Activated naive CD4-positive, alpha-beta T cell treated with anti-CD3 and anti-CD28 coated beads, Interleukin-2, amount 50 U/mL, for 16 hours (primary cell): ENCODE results near the gene CDKAL1.
"Not testable (repeated sequence)": the region's sequence is repeated elsewhere in the genome, so short reads cannot be mapped to it uniquely, and the experiment has no call there.

Source experiments
- DNase-seq: peaks from one replicate; pipeline ENCODE4 v3.0.0-alpha.2; 2020

CDKAL1 gene

DNA sequence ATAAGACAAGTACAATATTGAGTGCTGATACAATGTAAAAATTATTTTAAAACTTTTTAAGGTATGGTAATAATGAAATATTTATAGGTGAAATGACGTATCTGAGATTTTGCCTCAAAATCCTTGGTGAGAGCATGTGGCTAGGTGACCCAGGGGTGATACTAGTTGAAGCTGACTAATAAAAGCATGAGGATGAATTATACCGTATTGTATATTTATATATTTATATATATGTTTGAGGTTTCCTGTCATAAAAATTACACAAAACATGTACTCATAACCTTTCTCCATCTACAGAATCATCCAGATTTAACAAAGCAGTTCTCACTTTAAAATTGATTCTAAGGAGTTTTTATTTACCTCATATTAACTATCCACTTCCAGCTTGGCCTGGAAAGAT, 358.1 kb downstream of the CDKAL1 start:
- DNase-seq = no peak

DNA sequence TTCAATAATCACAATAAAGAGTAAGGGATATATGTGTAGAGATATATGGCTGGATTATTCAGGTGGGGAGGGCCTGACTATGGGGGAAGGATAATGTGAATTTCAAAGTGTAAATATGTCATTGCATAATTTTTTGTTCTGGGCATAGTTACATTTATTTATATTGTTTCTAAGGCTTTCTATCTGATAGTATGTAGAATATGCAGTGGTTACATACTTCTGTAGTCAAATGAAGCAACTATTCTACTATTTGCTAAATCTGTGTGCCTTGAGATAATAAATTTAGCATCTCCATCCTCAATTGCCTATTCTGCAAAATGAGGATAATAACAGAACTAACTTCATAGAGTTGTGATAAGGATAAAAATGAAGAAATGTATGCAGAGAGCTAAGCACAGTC, 359.2 kb downstream of the CDKAL1 start:
- DNase-seq = no peak

DNA sequence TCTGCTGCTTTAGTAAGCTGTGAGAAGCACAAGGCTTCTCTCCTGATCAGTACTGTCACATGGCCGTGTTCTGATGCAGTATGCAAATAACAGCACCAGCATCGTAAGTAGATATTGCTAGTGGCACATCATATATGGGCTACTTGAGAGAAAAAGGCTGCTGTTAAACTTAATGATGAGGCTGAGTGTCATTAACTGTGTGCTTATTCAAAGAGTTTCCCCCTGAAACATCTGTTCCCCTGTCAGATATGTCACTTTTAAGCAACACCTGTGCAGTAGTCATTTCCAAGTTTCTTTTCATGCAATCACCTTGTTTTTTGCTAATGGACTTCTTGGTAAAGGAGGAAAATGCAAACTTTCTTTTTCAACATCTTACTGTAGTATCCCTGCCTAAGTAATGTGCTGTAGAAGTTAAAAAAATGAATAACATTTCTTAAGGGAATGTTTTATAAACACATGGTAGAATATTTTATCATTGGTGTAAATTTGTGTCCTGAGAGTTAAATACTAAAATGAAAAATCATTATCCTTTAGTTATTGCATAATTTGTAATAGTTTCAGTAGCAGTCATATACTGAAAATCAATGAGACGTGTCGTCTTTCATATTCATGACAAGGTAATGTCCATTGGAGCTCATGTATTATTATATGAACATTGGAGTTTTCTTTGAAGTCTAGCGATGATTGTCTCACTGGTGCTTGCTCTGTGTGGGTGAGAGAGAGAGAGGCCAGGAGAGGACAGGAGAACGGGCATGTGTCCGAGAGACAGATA, 366.3 kb downstream of the CDKAL1 start:
- DNase-seq = no peak

DNA sequence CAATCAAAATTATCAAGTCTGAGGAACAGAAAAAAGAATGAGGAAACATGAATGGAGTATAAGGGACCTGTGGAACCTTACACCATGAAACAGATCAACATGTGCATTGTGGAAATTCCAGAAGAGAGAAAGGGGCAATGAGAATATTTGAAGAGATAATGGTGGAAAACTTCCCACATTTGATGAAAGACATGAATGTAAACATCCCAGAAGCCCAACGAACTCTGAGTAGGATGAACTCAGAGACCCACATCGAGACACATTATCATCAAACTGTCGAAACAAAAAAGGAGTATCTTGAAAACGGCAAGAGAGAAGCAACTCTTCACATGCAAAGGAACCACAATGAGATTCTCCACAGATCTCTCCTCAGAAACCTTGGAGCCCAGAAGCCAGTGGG, 371.1 kb downstream of the CDKAL1 start:
- no peak for DNase-seq

DNA sequence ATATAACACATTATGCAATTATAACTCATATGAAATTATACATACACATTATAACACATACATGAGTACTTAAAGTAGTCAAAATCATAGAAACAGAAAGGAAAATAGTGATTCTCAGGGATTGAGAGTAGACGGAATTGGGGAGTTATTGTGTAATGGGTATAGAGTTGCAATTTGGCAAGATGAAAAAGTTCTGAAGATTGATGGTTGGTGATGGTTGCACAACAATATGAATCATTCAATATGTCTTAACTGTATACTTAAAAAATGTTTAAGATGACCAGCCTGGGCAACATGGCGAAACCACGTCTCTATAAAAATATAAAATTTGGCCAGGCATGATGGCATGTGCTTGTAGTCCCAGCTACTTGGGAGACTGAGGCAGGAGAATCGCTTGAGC, 372.7 kb downstream of the CDKAL1 start:
- DNase-seq = no peak

DNA sequence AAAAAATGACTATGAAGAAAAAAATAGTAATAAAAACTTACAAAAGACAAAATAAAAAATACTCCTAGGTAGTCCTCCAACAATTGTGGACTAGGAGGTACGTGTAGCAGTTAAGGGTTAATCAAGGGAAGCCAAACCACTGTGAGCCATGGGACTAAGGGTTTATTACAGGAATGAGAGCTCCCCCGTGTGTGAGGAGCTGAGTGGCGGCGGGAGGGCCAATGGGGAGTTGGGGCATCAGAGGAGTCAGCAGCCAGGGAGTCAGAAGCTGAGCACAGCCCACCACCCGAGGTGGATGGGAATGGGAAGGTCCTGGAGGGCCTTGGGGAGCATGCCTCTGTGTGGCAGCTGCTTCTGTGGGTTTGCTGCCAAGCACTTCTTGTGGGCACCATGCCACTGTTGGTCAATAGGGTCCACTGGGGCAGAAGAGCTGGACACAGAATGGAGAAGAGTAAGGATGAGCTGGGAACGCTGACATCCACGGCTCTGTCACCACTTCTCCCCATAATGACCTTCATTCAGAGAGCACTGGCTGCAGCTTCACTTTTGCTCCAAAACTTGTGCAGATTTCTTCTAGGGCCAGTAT, 373.3 kb downstream of the CDKAL1 start:
- DNase-seq = no peak

DNA sequence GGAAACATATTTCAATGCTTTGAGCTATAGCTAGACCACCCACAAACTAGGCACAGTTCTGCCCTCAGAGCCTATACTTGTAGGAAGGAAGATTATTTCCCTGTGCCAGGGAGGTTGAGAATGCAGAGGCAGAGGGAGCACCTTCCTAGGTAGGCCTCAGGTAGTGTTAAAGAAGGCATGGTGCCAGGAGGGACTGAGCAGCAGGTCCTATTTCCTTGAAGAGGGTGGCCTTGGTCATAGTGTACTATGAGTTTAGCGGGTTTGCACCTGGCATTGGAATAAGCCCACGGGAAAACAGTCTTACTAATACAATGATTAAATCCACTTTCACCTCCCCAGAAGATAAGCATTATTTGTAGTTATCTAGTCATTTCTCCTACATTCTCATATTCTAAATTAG, 375.4 kb downstream of the CDKAL1 start:
- no peak for DNase-seq

DNA sequence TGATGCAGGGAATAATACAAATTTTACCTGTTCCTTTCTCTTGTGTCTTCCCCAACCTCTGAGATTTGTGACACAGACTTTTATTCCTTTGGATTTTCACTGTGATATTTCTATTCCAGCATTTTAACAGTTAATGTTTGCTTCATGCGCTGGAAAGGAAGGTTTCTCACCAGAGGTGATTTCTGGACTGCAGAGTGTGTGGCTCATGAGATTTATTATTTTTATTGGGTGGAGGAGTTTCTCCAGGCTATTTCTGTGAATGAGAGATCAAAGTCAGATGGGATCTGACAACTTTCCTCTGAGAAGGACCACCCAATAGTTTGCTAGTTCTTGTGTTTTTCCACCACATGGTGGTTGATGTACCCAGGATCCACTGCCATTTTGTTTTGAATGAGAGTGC, 377.5 kb downstream of the CDKAL1 start:
- DNase-seq = no peak

DNA sequence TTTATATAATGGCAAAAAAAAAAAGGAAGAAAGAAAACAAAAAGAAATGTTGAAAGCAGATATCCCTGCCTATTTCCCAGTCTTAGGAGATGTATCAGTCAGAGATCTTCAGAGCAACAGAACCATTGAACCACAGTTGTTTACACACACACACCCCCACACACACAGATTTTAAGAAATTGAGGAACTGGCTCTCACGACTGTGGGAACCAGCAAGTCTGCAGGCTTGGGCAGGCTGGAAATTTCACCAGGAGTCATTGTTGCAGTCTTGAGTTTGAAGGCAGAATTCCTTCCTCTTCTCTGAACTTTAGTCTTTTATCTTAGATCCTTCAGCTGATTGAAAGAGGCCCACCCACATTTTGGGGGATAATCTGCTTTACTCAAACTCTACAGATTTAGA, 380.9 kb downstream of the CDKAL1 start:
- no peak for DNase-seq

DNA sequence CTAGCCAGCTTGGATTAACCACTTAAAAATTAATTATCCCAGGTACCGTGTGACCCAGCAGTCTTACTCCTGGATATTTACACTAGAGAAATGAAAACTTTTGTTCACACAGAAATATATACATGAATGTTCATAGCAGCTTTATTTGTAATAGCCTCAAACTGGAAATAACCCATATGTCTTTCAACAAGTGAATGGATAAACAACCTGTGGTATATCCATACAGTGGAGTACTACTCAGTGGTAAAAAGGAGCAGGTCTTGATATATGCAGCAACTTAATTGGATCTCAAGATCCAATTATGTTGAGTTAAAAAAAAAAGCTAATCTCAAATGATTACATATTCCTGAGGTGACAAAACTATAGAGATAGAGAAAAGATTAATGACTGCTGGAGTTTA, 381.4 kb downstream of the CDKAL1 start:
- DNase-seq = no peak

DNA sequence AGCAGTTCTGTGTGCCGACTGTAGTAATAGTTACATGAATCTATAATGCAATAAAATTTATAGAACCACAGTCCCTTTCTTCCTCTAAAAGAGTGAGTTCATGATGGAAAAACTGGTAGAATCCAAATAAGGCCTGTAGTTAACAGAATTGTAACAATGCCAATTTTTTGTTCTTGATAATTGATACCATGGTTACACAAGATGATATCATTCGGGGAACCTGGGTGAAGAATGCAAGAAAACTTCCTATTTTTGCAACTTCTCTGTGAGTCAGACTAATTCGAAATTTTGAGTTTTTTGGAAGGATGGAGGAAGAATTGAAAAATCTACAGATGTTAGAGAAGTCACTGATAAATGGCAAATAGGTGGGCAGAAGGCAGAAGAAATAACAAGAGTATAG, 381.8 kb downstream of the CDKAL1 start:
- DNase-seq = no peak

DNA sequence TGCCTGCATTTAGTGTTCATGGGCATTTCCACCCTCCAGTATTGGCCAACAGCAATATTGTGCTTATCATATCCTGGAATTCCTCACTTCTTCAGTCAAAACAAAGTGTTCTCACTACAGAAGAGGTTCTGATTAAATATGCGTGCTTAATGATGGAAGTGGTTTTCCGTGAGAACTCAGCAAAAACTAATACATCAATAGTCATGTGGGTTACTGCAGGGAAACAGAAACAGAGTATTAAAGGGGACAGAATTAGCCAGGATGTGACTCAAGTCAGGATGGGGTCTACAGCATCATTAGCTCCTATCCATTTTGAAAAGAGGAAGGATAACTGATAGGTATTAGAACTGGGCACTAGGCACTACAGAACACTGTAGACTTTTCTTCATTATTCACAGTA, 384.6 kb downstream of the CDKAL1 start:
- no peak for DNase-seq

DNA sequence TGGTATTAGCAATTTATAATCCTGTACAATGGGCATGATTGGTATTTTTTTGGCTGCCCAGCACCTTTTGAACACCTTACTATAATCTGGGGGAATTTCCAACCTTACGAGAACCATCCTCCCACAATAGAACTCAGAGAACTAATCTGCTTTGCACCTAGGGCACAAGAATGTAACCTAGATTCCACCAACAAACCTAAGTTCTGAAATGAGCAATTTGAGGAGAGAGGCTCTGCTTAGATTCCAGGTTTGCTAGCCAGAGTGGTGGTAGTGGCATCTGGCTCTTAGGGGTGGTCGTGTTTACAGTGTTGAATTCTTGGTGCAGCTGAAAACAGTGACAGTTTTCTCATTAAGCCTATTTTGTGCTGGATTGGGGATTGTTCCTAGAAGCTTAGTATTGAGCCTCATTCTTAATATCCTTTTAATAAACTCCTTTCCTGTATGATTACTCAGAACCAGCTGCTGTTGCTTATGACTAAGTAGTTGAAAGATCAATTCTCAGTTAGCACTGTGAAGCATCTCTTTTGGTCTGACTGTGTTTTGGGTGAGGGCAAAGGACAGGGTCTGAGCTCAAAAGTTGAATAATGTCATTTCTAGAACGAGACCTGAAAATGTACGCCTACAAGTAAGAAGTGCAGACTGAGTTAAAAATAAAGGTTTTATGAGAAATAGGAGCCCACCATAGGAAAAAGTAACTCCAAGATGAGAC, 385.6 kb downstream of the CDKAL1 start:
- no peak for DNase-seq

DNA sequence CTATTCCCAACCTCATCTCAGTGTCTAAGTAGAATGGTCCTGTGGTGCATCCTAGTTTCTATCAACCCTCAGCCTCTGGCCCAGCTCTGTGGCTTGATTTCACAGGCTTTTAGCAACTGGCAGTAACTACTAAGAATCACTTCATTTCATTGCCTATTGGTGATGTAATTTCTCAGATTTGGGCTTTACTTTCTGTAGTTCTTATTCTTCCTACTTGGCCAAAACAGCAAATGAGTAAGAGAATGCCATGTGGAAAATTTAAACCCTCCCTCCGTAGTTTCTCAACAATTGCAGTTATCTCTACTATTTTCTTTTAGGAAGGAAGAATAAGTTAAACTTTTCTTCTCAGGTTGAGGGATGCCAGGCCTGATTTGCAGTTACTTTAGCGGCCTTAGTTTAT, 387.3 kb downstream of the CDKAL1 start:
- DNase-seq = no peak

DNA sequence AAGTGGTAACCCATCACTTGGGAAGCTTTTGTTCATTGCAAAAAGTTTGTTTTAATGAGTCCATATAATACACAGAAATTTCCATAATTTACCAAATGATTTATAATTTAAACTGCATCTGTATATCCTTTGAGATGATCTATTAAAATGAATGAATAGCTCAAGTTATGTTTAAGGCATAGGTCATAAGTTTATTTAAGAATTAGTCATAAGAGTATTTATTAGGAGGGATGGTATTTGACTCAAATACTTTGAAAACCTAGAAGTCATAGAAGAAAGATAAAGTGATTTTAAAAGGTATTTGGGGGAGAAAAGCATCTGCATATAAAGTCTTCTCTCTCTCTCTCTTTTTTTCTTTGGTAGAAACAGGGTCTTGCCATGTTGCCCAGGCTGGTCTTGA, 388.5 kb downstream of the CDKAL1 start:
- no peak for DNase-seq

DNA sequence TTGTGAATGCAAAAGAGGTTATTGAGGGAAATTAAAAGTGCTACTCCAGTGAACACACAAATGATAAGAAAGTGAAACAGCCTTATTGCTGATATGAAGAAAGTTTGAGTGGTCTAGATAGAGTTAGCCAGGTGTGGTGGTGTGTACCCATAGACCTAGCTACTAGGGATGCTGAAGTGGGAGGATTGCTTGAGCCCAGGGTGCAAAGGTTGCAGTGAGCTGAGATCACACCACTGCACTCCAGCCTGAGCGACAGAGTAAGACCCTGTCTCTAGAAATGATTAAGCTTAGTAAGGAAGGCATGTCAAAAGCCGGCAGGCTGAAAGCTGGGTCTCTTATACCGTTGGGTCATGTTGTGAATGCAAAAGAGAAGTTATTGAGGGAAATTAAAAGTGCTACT, 389.8 kb downstream of the CDKAL1 start:
- not testable (repeated sequence) for DNase-seq

DNA sequence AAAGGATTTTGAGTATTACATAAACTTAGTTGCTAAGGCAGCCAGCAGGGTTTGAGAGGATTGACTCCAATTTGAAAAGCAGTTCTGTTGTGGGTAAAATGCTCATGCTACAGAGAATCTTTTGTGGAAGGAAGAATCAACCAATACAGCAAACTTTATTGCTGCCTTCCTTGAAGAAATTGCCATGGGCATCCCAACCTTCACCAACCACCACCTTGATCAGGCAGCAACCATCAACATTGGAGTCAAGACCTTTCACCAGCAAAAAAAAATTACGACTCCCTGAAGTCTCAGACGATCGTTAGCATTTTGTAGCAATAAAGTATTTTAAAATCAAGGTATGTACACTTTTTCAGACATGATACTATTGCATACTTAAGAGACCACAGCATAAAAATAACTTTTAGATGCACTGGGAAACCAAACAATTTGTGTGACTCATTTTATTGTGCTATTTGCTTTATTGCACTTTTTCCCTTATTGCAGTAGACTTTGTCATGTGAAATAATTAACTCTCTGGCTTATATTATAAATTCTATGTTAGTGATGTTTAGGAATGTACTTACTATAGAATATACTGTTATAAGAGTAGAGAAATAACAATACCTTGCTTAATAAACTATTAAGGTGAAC, 390.8 kb downstream of the CDKAL1 start:
- no peak for DNase-seq

DNA sequence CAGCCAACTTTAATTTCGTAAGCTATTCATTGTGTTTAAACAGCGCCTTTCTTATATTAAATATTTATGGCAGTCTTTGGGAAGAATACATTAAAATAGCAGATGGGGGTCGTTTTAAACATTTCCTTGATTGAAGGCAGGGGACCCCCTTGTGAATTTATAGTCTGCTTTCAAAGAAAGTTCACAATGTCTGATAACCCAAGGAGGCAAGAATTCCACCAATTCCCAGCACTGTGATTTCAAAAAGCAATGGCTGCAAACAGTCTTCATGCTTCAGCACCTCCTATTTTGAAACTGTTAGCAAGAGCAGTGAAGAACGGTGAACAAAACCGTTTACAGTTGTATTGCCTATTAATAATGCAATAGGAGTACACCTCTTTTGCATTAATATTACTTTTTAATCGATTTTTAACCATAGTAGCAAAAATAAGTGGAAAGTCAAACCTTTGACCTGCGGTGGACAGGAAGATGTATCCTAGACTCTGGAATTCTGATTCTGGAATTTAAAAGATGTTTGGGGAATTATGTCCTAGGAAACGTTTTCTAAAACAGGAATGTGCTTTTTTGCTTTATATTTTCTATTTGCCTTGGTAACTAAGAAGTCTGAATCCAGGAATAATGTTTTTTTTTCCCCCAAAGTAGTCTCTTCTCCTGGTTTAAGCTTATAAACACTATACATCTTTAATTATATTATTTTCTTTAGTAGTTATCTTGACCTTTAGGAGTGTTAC, 393.0 kb downstream of the CDKAL1 start:
- no peak for DNase-seq

DNA sequence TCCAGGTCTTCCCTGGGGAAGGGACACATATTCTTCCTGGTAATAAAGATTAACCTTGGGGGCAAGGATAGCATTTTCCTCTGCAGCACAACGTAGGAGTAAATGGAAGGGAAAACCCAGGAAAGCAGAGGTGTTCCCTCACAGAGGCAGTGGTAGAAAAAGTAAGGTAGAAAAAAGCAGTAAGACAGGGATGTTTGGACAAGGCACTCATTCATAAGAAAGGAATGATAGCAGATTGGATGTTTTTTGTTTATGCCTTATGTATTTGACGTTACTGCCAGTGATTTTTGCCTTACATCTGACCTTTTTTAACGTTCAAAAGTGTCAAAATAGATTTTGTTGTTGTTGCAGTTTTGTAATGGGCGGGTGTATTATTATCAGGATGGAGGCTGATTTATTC, 395.0 kb downstream of the CDKAL1 start:
- DNase-seq = no peak

DNA sequence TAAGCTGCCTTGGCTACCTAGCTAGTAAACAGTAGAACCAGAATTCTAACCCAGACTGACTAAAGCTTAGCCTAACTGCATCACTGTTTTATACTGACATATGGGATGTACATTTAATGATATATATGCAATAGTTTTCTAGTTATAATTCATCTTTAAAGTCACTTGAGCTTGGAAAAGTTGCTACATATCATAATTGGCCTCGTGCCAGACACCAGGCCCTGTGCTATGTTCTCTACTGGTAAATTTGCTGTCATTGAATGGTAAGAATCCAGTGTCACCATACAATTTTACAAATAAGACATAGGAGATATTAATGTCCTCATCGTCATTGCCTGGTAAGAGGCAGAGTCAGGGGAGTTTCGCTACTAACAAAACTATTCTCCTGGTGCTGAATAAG, 396.8 kb downstream of the CDKAL1 start:
- DNase-seq = no peak

DNA sequence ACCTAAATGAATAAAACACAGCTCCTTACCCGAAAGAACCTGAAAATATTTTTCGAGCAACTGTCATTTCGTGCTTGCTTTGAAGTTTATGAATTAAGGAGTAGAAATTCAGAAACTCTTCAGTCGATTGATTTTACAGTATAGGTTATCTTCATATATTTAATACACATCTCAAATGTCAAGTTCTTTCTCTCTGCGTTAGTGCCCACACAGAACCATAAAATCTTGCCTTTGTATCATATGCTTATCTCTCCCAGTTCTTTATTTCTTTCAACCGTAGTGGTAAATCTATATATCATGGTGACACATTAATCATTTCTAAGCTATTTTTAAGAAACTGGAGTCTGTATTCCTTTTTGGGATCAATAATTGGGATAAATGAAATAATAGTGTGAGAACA, 397.5 kb downstream of the CDKAL1 start:
- DNase-seq = no peak

DNA sequence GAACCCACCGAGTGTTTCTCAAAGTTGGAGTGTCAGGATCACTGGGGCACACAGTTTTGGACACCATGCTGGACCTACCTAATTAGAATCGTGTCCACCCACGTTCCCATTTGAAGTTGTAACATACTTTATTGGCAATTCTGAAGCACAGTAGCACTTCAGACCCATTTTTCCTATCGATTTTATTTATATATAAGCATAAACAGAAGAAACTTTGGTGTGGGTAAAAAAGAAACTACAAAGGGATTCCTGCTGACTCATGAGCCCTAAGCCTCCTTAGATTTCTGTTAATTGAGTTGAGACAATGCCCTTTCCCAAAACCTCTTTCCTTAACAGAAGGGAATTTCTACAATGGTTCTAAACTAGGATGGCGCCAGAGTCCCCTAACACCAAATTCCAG, 398.0 kb downstream of the CDKAL1 start:
- no peak for DNase-seq
